AG08395 (cell line): Measurements from ENCODE around the gene CLIC3.

ENCODE experiments used
- DNase-seq: peaks from one replicate; pipeline ENCODE4 v3.0.0; 2012; ENCODE audit warnings: mixed read lengths, low spot score

Gene CLIC3

DNA sequence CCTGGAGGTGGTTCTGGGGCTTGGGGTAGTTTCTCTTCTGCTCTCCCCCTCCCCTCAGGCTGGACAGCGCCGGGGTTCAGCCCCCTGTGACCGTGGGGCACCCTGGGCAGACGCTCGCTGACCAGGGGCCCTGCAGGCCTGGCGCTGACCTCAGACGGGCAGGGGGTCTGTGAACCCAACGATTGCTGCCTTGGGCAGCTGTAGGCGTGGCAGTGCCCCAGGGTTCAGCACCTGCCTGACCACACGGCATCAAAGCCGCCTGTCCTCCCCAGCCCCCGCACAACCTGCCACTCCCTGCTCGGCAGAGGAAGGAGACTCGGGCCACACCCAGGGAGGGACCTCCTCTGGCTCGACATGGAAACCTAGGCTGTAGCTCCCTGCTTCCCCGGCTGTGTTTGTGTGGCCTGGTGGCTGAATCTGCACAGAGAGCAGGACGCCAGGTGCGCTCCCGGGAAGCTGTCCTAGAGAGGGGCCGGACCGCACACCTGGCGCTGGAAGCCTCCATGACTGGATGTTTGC, 32.1 kb downstream of the CLIC3 start:
- no peak for DNase-seq

DNA sequence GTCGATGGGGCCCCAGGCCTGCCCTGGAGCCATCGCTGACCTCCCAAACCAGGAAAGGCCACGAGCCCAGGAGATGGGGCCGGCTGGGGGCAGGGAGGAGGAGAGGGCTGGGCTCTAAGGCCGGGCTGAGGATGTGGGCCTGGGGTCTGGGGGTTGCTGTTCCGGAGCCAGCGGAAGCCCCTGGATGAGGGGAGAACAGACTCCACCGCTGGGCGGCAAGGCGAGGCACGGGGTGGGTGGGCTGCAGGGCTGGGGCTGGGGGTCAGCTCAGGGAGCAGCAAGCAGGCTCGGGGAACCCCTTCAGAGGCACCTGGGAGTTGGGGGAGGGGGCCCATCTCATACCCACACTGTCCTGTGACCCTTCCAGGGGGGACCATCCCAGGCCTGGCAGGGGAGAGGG, 32.6 kb downstream of the CLIC3 start:
- DNase-seq, result no peak

DNA sequence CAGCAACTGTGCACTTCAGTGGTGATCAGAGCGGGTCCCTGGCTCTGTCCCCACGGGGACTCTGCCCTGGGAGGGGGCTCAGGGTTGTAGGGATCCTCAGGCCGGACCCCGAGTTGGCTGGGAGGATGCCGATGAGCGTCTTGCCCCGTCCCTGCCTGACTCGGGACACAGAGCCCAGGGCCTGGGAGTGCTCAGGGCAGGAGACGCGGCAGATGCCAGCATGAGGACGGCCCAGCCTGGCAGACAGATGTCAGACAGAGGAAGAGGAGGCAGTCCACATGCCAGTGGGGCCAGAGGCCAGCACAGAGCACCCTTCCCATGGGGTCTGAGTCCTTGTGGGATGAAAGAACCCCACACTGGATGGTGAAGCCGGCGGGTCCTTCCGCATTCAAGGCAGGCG, 33.0 kb downstream of the CLIC3 start:
- DNase-seq, result no peak

DNA sequence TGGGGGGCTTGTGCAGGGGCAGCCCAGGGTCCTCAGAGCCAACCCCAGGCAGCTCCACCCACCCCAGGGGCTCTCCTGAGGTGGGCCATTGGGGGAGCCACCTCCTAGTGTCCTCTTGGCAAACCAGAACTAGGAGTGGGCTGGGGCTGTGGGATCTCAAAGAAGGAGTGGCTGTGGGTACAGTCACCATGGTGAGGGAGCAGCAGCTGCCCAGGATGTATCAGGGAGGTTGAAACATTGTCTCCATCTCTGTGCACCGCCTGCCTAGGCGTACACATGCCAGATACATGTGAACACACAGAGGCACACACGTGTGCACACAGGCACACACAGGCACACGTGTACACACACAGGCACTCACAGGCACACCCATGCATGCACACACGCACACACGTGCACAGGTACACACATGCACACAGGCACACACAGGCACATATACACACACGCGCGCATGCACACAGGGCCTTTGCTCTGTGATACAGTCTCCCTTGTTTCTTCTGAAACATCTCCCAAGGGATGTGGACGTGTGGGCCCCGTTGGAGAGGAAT, 33.6 kb downstream of the CLIC3 start:
- DNase-seq, result no peak

DNA sequence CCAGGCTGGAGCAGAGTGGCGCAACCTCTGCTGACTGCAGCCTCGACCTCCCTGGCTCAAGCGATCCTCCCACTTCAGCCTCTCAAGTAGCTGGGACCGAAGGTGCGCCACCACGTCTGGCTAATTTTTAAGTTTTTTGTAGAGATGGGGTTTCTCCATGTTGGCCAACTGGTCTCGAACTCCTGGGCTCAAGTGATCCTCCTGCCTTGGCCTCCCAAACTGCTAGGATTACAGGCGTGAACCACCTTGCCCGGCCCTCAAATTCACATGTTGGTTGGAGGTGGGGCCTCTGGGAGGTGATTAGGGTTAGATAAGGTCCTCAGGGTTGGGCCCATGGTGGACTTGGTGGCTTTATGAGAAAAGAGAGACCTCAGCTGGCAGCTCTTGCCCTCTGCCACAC, 34.2 kb downstream of the CLIC3 start:
- no peak for DNase-seq

DNA sequence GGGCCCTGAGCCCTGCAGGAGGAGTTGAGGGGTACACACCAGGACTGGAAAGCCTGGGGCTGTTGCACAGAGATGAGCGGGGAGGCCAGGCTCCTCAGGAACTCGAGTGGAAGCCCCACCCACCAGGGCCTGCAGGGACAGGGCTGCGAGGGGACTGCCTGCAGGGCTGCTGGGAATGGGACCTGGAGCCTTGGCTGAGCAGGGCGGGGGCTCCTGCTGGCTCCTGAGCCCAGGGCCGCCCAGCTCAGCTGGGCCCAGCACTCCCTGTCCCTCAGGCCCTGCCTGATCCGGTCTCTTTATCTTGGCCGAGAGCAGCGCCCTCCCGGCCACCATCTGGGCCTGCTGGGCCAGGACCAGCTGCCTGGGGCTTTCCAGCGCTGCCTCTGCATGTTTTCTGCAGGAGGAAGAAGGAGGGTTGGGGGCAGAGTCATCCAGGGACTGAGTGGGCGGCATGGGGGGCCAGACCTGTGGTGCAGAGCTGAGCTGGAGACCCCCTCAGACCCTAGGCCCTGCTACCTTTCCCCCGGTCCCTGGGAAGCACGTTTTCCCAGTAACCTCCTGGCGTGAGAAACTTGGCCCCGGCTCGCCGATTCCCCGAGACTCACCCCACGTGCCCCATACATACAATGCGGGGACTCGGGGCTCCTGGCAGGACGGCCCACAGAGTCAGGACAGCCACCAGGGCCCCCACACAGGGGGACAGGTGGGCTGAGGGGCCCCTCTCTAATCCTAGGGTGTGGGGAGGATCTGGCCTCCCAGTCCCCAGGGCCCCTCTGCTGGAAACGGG, 34.9 kb downstream of the CLIC3 start:
- no peak for DNase-seq

DNA sequence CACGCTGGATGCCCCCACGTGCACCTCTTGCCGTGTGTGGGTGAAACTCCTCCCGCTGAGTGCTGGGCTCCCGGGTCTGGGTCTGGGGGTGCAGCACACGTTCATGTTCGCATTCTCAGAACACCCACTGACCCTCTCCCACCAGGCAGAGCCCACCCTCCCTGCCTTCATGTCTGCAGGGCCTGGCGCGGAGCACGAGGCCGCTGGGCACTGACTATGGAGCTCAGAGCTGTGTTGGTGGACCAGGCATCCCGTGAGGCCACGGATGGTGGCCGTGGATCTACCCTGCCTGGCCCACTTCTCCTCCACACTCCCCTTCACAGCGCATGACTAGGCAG, 35.5 kb downstream of the CLIC3 start:
- DNase-seq, result no peak

DNA sequence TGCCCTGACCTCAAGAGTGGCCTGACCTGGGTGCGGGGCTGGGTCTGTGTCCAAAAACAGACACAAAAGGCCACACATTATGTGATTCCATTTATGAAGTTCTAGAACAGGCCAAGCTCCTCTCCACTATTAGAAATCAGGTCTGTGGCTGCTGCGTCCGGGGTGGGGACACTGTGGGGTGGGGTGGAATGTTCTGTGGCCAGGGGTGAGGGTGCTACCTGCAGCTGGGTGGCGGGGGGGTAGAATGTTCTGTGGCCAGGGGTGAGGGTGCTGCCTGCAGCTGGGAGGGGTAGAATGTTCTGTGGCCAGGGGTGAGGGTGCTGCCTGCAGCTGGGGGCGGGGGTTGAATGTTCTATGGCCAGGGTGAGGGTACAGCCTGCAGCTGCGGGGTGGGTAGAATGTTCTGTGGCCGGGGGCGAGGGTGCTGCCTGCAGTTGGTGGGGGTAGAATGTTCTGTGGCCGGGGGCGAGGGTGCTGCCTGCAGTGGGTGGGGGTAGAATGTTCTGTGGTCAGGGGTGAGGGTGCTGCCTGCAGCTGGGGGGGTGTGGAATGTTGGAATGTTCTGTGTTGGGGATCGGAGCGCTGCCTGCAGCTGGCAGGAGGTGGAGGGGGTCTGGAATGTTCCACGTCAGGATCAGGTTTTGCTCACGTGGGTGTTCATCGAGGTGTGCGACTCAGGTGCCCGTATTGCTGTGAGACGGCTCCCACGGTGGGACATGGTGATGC, 36.0 kb downstream of the CLIC3 start:
- DNase-seq, result no peak

DNA sequence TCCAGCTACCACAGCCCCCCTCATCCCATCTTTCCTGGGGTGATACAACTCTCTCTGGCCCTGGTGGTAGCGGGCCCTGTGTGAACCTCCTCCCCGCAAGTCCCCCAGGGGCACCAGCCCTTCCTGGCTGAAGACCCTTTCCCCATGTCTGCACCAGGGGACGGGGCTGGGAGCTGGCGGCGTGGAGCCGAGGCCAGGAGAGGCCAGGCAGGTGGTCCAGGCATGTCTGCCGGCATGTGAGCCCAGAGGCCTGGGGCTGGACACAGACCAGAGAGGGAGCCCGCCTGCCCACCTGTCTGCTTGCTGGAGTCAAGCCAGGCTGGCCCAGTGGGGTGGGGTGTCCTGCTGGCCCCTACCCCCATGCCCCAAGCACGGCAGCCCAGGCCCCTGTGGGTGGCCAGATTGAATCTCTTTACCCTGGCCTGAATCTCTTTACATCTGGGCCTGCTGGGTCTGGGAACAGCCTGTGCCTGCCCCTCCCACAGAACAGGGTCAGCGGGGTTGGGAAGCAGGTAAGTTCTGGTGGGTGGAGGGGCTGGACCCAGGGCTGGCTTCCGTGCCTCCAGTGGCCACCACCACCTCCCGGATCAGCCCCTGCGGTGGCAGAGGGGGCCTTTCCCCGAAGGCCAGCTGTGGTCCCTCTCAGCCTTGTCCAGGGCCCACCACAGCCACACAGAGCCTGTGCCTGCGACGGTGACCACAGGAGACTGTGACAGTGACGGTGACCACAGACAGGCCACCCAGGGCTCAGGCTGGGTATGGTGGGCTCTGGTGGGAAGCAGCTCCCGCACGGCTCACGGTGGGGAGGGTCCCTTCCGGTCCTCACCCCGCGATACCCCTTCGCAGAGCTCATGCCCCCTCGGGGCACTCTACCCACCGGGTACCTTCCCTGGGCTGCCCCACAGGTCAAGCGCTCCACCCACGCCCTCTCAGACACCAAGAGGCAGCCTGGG, 37.2 kb downstream of the CLIC3 start:
- DNase-seq, result no peak

DNA sequence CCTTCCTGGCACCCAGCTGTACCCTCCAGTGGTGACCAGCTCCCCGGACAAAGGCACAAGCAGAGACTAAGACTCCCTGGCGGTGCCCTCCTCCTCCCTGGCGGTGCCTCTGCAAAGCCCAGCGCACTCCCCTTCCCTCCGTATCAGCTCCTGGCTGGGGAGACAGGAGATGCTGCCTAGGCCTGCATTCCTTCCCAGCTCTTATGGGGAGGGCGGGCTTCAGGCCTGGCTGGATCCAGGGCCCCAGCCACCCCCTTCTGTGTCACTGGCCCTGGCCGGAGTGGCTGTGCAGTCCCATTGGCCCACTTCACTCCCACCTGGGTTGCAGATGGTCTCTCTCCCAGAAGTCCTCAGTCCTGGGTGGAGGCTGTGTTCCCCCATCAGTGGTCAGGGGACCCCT, 37.9 kb downstream of the CLIC3 start:
- no peak for DNase-seq

DNA sequence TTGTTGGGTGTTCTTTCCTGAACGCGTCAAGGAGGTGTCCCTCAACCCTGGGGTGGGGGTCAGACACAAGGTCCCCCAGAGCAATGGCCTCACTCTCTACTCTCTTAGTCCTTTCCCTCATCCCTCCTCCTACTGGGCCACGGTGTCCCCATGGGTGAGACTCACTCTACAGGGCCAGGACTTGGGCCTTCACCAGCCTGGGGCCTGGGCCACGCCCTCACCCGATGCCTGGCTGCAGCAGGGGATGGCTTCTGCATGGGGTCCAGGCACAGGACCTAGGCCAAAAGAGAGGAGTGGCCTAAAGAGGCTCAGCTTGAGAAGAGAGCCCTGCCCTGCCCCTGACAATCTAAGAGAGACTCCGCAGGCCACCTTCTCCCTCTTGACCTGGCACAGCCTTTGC, 38.5 kb downstream of the CLIC3 start:
- DNase-seq, result no peak

DNA sequence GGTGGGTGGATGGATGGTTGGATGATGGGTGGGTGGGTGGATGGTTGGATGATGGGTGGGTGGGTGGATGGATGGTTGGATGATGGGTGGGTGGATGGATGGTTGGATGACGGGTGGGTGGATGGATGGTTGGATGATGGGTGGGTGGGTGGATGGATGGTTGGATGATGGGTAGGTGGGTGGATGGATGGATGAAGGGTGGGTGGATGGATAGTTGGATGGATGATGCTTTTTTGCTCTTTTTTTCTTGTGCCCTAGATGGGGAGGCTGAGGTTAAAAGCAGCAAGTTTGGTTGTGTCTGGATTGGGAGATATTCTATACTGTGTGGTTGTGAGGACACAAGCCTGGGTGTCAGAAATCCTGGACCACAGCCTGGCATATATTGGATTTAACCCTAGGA, 38.9 kb downstream of the CLIC3 start:
- DNase-seq, result no peak

DNA sequence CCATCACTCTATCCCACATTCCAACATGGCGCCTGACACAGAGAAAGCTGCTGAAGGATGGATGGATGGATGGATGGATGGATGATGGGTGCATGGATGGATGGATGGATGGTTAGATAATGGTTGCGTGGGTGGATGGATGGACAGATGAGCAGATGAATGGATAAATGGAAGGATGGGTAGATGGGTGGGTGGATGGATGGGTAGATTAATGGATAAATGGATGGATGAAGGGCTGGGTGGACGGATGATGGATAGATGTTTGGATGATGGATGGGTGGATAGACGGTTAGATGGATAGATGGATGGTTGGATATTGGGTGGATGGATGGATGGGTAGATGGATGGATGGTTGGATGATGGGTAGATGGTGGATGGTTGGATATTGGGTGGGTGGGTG, 39.8 kb downstream of the CLIC3 start:
- no peak for DNase-seq

DNA sequence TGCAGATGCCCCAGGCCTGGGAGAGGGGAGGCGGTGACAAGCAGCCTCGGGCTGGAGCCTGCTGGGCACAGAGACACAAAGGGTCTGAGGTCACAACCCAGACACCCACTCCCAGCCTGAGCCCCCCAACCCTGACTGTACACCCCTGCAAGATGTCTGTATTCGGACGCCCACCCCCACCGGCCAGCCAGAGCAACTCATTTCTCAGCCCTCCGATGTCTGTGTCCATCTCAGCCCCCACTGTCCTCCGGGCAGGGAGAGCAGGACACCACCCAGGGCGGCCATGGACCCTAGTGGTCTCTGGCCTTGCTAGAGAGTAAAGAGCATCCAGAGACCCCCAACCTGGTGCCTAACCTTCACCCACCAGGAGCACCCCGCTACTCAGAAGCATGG, 40.4 kb downstream of the CLIC3 start:
- DNase-seq, result no peak

DNA sequence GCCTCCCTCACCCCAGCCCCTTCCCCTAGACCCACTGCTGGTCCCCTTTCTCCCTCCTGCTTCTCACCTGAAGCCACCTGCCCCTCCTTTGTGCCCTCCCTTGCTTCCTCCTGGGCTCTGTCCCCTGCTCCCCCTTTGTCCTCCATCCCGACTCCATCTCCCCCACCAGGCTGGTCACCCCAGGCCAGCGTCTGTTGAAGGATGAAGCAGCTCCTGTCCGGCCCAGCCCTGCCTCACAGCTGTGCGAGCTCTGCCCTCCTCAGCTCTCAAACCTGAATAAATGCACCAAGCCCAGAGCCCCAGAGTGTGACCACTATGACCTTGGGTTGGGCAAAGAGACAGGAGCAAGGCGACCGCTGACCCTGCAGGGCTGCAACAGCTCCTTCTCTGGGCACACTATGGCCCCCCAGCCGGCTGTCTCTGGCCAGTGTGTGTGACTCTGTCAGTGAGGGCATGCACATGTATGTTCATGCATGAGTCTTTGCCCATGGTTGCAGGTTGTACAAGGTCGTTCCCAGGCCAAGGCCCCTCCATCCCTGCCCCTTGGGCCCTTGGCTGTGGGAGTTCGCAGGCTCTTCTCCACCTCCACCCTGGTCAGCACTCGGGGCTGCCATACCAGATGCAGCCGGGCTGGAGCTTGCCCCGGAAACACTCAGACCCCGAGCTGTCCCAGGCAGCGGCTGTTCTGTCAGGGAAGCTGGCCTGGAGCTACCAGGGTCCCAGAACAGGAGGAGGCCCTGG, 41.0 kb downstream of the CLIC3 start:
- no peak for DNase-seq

DNA sequence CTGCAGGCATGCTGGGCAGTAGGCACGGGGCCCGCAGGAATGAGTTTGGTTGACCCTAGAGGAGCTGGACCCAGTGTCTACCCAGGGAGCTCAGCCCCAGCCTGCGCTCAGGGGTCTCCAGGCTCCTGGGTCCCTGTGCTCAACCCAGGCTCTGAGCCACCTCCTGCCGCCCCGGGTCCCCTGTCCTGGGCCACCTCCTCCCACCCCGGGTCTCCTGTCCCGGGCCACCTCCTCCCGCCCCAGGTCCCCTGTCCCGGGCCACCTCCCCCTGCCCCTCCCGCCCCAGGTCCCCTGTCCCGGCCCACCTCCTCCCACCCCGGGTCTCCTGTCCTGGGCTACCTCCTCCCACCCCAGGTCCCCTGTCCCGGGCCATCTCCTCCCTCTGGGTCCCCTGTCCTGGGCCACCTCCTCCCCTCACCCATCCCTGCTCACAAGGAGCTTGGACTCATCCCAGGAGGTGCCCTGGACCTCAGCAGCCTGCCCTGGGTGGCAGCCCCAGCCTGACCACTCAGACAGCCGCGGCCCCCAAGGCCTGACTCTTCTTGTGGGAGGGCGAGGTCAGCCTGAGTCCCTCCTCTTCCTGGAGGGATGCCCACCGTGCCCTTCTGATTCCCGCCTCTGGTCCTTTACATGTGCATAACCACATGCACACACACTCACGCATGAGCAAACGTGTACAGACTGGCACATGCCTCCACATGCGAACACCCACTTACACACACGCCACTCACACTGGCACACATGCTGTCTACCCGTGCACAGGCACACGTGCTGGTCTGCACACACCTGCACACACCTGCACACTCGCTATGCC, 41.9 kb downstream of the CLIC3 start:
- no peak for DNase-seq

DNA sequence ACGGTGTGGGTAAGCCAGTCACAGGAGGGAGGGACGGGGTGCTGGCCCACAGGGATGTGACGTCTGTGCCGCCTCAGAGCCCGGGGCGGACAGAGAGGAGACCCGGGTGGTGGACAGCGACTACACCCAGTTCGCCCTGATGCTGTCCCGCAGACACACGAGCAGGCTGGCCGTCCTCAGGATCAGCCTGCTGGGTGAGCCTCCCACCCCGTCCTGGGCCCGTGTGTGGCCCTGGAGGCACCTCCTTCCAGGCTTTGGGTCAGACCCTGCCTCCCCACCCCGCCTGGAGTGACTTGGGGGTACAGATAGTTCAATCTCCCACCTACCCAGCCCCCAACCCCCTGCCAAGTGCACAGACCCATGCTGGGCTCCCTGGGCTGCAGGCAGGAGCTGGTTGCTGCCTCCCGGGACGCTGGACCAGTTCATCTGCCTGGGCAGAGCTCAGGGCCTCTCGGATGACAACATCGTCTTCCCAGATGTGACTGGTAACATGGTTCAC, 42.5 kb downstream of the CLIC3 start:
- DNase-seq, result no peak

DNA sequence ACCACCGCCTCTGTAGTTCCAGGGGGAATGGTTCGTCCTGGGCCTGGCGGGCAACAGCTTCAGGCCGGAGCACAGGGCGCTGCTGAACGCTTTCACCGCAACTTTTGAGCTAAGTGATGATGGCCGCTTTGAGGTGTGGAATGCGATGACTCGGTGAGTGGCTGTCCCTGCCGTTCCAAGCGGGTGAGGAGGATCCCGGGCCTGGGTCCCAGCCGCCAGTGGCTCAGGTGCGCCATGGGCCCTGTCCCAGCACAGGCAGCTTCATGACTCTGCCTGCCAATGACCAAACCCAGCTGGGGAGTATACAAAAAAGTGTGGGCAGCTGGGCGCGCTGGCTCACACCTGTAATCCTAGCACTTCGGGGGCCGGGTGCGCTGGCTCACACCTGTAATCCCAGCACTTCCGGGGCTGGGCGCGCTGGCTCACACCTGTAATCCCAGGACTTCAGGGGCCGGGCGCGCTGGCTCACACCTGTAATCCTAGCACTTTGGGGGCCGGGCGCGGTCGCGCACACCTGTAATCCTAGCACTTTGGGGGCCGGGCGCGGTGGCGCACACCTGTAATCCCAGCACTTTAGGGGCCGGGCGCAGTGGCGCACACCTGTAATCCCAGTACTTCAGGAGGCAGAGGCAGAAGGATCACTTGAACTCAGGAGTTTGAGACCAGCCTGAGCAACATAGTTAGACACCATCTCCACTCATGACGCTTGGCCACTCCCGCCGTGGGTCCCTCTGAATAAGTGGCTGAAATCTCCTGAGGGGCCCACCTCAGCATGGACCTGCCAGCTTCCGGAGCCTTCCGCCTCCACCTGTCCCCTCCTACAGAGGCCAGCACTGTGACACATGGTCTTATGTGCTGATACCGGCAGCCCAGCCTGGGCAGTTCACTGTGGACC, 43.2 kb downstream of the CLIC3 start:
- no peak for DNase-seq

DNA sequence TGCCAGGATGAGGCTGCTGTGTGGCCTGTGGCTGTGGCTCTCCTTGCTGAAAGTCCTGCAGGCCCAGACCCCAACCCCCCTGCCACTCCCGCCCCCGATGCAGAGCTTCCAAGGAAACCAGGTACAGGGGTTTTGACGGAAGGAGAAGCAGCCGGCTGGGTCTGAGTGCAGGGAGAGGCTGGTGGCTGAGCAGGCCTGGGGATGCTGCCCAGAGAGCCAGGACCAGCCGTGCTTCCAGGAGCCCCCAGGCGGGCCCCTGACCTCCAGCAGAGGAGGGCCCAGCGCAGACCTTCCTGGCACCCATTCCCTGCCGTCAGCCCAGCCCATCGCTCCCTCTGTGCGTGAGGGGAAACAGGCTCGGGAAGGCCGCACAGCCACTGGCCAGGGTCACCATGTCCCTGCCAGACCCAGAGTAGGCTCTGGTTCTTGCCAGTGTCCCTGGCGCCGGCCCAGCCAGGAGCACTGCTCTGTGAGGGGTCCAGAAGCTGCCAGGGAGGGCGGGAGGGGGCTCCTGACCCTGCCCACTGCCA, 44.0 kb downstream of the CLIC3 start:
- no peak for DNase-seq
